ENCODE data around the gene SNX2.

GRCh38 chr5:122773619-122774018 is 1.3 kb upstream of the SNX2 start:
- TF ChIP-seq TEAD4 (IDR thresholded peaks at IDR 0.05) (no peak), RAD21 (IDR thresholded peaks at IDR 0.05; ENCODE audit: low read depth) (no peak), FOXM1 (IDR thresholded peaks at IDR 0.05; ENCODE audit: borderline replicate concordance, low read depth) (no peak), EP300 (IDR thresholded peaks at IDR 0.05; ENCODE audit: borderline replicate concordance) (no peak), USF1 (IDR thresholded peaks at IDR 0.05) (no peak), YY1 (IDR thresholded peaks at IDR 0.05; ENCODE audit: low read depth) (no peak), REST (IDR thresholded peaks at IDR 0.05; ENCODE audit: low read depth) (no peak), NFIC (IDR thresholded peaks at IDR 0.05) (no peak), CREB1 (IDR thresholded peaks at IDR 0.05; ENCODE audit: low read depth) (no peak), TAF1 (IDR thresholded peaks at IDR 0.05; ENCODE audit: low read depth) (no peak), CEBPB (IDR thresholded peaks at IDR 0.05) (no peak), ZBTB7A (IDR thresholded peaks at IDR 0.05; ENCODE audit: low read depth) (no peak)
- TF ChIP-seq, protein P1, sequence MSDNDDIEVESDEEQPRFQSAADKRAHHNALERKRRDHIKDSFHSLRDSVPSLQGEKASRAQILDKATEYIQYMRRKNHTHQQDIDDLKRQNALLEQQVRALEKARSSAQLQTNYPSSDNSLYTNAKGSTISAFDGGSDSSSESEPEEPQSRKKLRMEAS (IDR thresholded peaks at IDR 0.05), result no peak

Data from Ishikawa (cell line).